Endothelial cell of umbilical vein (primary cell): ENCODE data around the gene HEXA. TPM values are rescaled to one million over a fixed set of nuclear protein-coding genes. Genes with fewer than 3 reads are reported as not detected.

Experiments
- BruUV-seq: library from RNA; stranded (reverse); fragments of 400-500 nt; replicated peaks from 2 replicates; lab custom pipeline; 2021; lab: Mats Ljungman, UMichigan
- CTCF ChIA-PET: fragments of 300-600, 350-600 bp; sonication (Branson Sonifier 250); formaldehyde crosslinking; loops from one replicate; lab custom pipeline; 2021; ENCODE audit warnings: antibody characterized with exemption, inconsistent platforms; lab: Charles Lee
- POLR2A ChIA-PET: fragments of 300-600, 350-600 bp; sonication (Branson Sonifier 250); formaldehyde crosslinking; loops from one replicate; lab custom pipeline; 2021; ENCODE audit warnings: antibody characterized with exemption, inconsistent platforms; lab: Charles Lee
- DNase-seq: peaks from one replicate; pipeline ENCODE4 v3.0.0-alpha.2; 2011; ENCODE audit warnings: low read depth, low spot score
- FAIRE-seq: peaks from 2 replicates; lab custom pipeline; 2011; peaks lifted over from hg19 to GRCh38; lab: Jason Lieb, UNC
- H2AFZ ChIP-seq: 2 replicates; pipeline ENCODE4 v1.6.0; 2012; ENCODE audit warnings: low read depth, low read length, control low read depth, inconsistent platforms
- H3K27ac ChIP-seq: 2 replicates; pipeline ENCODE4 v1.5.1; 2011; ENCODE audit warnings: low read depth, mild to moderate bottlenecking, control low read depth, low read length, moderate library complexity; ENCODE audit not compliant: insufficient read depth
- H3K27me3 ChIP-seq, 2 experiments: 2 replicates each; pipeline versions ENCODE4 v1.6.0 to v1.6.1; 2011; ENCODE audit warnings: low read length in 2 of 2, mixed read lengths in 1 of 2; ENCODE audit not compliant: control insufficient read depth in 2 of 2, insufficient read depth in 2 of 2
- H3K36me3 ChIP-seq, 2 experiments: 2 replicates in 1 of 2; 3 replicates in 1 of 2; pipeline ENCODE4 v1.5.1; 2011; ENCODE audit warnings: low read length in 2 of 2, mild to moderate bottlenecking in 1 of 2, moderate library complexity in 1 of 2; ENCODE audit not compliant: control insufficient read depth in 2 of 2, insufficient read depth in 2 of 2; ENCODE audit errors: extremely low read depth in 1 of 2
- H3K4me1 ChIP-seq: 3 replicates; pipeline ENCODE4 v1.5.1; 2011; ENCODE audit warnings: mild to moderate bottlenecking, low read length; ENCODE audit not compliant: control insufficient read depth, insufficient read depth; ENCODE audit errors: extremely low read depth
- H3K4me2 ChIP-seq: 2 replicates; pipeline ENCODE4 v1.6.1; 2011; ENCODE audit warnings: low read length, control low read depth, mixed read lengths; ENCODE audit not compliant: insufficient read depth
- H3K4me3 ChIP-seq, 3 experiments: fragments of 200-600 bp in 1 of 3; sonication (generic), shearing (Covaris generic) in 1 of 3; replicated peaks in 1 of 3; 2 replicates each; pipeline ENCODE4 v1.5.1; 2011 to 2016; ENCODE audit warnings: control low read depth in 3 of 3, low read length in 3 of 3, mild to moderate bottlenecking in 2 of 3, inconsistent platforms in 1 of 3, low read depth in 1 of 3, moderate library complexity in 1 of 3; ENCODE audit not compliant: insufficient read depth in 1 of 3
- H3K79me2 ChIP-seq: 2 replicates; pipeline ENCODE4 v1.6.0; 2012; ENCODE audit warnings: low read length, inconsistent platforms; ENCODE audit not compliant: control insufficient read depth, insufficient read depth
- H3K9ac ChIP-seq: replicated peaks from 2 replicates; pipeline ENCODE3; 2011; ENCODE audit warnings: low read length, control low read depth; ENCODE audit not compliant: insufficient read depth; ENCODE audit errors: extremely low read depth
- H3K9me1 ChIP-seq: replicated peaks from 3 replicates; pipeline ENCODE4 v1.6.0; 2011; ENCODE audit warnings: mild to moderate bottlenecking, low read length; ENCODE audit not compliant: control insufficient read depth, insufficient read depth; ENCODE audit errors: extremely low read depth
- H3K9me3 ChIP-seq: replicated peaks from 2 replicates; pipeline ENCODE4 v1.5.1; 2012; ENCODE audit warnings: low read length, inconsistent platforms; ENCODE audit not compliant: control insufficient read depth, insufficient read depth
- H4K20me1 ChIP-seq: replicated peaks from 2 replicates; pipeline ENCODE3; 2011; ENCODE audit warnings: mild to moderate bottlenecking, low read length; ENCODE audit not compliant: control insufficient read depth, insufficient read depth; ENCODE audit errors: extremely low read depth
- EZH2 ChIP-seq: IDR thresholded peaks from 2 replicates; pipeline ENCODE4 v1.6.1; 2012; ENCODE audit warnings: borderline replicate concordance, low read depth, mild to moderate bottlenecking, moderate library complexity, low read length, inconsistent platforms; ENCODE audit not compliant: severe bottlenecking
- FOS ChIP-seq: IDR thresholded peaks from 2 replicates; pipeline ENCODE4 v1.6.1; 2011; ENCODE audit warnings: mild to moderate bottlenecking, low read length, moderate library complexity, borderline replicate concordance; ENCODE audit not compliant: insufficient read depth
- GATA2 ChIP-seq: IDR thresholded peaks from 2 replicates; pipeline ENCODE4 v1.7.0; 2011; ENCODE audit warnings: low read depth, mild to moderate bottlenecking, moderate library complexity, mixed read lengths, low read length; ENCODE audit not compliant: insufficient read length, insufficient read depth
- JUN ChIP-seq: IDR thresholded peaks from 2 replicates; pipeline ENCODE4 v1.6.1; 2011; ENCODE audit warnings: borderline replicate concordance, low read depth; ENCODE audit not compliant: insufficient read length, insufficient read depth
- MYC ChIP-seq: IDR thresholded peaks from one replicate; pipeline ENCODE4 v1.6.1; 2011; ENCODE audit warnings: mild to moderate bottlenecking, low read depth, low read length
- POLR2A ChIP-seq: IDR thresholded peaks from 2 replicates; pipeline ENCODE4 v1.6.1; 2012; ENCODE audit warnings: low read depth, mild to moderate bottlenecking, control low read depth, low read length
- POLR2AphosphoS5 ChIP-seq: IDR thresholded peaks from 2 replicates; pipeline ENCODE4 v1.6.1; 2012; ENCODE audit warnings: low read depth, mild to moderate bottlenecking, control low read depth, low read length, moderate library complexity; ENCODE audit not compliant: insufficient read depth
- dilution Hi-C: fragments of 300-500 bp; cut with MboI; formaldehyde crosslinking; loops from one replicate; pipeline ENCODE4 v1.15.0; 2019; ENCODE audit warnings: low sequenced_read_pairs; ENCODE audit not compliant: extremely low pct_ligation_motif_present
- intact Hi-C: fragments of 100-400 bp; cut with micrococcal nuclease; formaldehyde crosslinking; loops from one replicate; pipeline ENCODE4 v1.10.0; 2022
- polyA plus RNA-seq, 4 experiments: library from polyadenylated mRNA; depleted of rRNA in 3 of 4; stranded (reverse) in 3 of 4; unstranded in 1 of 4; fragments of >200 nt; gene quantifications; 2 replicates each; pipeline versions ENCODE4 v1.2.1 to v1.2.3, GENCODE V29; 2011 to 2012; ENCODE audit warnings: missing spikeins in 1 of 4
- total RNA-seq: library from RNA; stranded (reverse); gene quantifications from 2 replicates; pipeline ENCODE4 v1.2.3, GENCODE V29; 2021
- TF ChIP-seq, protein P1 (sequence below), 2 donors: IDR thresholded peaks; 1 replicate in 1 of 2; 2 replicates in 1 of 2; pipeline ENCODE4 v1.5.1; 2011; ENCODE audit warnings: low read length in 2 of 2, mild to moderate bottlenecking in 2 of 2, moderate library complexity in 2 of 2, control low read depth in 1 of 2, inconsistent platforms in 1 of 2, low read depth in 1 of 2; ENCODE audit not compliant: insufficient read depth in 1 of 2; ENCODE audit errors: extremely low read depth in 1 of 2
- TF ChIP-seq, protein P2 (sequence below): IDR thresholded peaks from 2 replicates; pipeline ENCODE4 v1.6.1; 2011; ENCODE audit not compliant: insufficient read depth, insufficient read length

Gene HEXA
- total and polyA plus RNA-seq, 2 donors (not counting 3 experiments of a cell fraction or from before 2014, with no cell fraction given), result 108 to 212 TPM

DNA sequence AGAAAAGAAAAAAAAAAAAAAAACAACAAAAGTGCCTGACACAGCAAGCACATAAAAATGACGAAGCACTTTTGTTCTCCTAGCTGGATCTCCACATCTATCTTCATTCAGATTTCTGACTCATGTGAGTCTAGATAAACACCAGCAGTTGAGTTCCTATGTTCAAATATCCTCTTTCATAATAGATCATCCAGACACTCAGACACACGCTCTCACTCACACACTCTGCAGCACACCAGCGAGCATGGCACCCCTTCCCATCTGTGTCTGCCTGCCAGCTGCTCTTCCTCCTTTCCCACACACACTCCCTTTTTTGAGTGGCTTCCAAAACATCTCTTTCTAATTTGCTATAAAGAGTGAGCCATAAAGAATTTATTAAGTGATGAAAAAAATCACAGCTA is 36.0 kb downstream of the HEXA start:
- no peak overlapping the region for H3K4me2 ChIP-seq
- H3K27ac ChIP-seq, result peak overlapping the region; percentile 57
- ChIA-PET POLR2A (no interaction called here), CTCF (interaction anchor here (1.0 to 3.9 kb wide), 4 partner anchors 27 to 331 kb away, joined by 3 to 15 read pairs (median 4); no protein-coding TSS in a partner anchor)
- no peaks in the 10 kb centered on the region for H3K9me3 ChIP-seq
- BruUV-seq, result no TSS peak
- intact Hi-C loops (no loop called here), dilution Hi-C loops (no loop called here)
- H3K79me2 ChIP-seq, result no peaks in the 10 kb centered on the region
- FAIRE-seq (peak; percentile 74), DNase-seq (peak; percentile 75)
- H4K20me1 ChIP-seq, result no peaks in the 10 kb centered on the region
- H3K36me3 ChIP-seq, result peaks cover 0 to 4% of the 10 kb centered on the region in 2 experiments
- no peak overlapping the region for H2AFZ ChIP-seq
- no peak overlapping the region for H3K4me3 ChIP-seq
- TF ChIP-seq POLR2AphosphoS5, result no peak
- peak; percentile 18 for TF ChIP-seq FOS
- TF ChIP-seq JUN, result no peak
- peaks cover 7% of the 10 kb centered on the region for H3K4me1 ChIP-seq
- no peak overlapping the region for H3K9ac ChIP-seq
- H3K9me1 ChIP-seq, result no peaks in the 10 kb centered on the region
- H3K27me3 ChIP-seq, result no peaks in the 10 kb centered on the region

DNA sequence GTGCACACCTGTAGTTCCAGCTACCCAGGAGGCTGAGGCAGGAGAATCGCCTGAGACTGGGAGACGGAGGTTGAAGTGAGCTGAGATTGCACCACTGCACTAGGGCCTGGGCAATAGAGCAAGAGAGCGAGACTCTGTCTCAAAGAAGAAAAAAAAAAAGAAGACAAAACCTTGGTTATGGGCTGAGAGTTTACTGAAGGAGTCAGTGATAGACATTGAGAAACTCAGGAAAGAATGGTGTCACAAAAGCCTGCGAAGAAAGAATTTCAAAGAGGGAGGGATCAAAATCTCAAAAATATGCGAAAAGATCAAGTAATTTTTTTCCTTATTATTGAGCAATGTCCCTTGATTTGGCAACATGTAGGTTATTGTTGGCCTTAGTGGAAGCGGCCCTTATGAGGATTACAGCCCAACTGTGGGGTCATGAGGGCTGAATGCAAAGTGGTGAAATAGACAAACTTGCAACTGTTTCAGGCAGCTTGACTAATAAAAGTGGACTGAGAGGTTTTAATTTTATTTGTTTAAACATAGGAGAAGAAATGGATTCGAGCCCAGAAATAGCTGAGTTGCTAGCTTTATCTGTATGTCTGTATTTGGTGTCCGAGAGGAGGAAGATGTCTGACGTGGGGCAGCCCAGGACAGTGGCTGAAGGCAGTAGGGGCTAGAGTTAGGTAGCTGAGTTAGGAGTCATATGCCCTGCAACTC is 37.0 kb downstream of the HEXA start:
- ChIA-PET POLR2A (no interaction called here), CTCF (interaction anchor here (0.8 to 3.9 kb wide), 3 partner anchors 26 to 332 kb away, joined by 3 to 15 read pairs (median 4); no protein-coding TSS in a partner anchor)
- no peak overlapping the region for H3K27ac ChIP-seq
- no peaks in the 10 kb centered on the region for H3K27me3 ChIP-seq
- intact Hi-C loops (no loop called here), dilution Hi-C loops (no loop called here)
- no peaks in the 10 kb centered on the region for H4K20me1 ChIP-seq
- no peaks in the 10 kb centered on the region for H3K36me3 ChIP-seq
- no peaks in the 10 kb centered on the region for H3K9me3 ChIP-seq
- H3K4me1 ChIP-seq, result peaks cover 7% of the 10 kb centered on the region
- no peaks in the 10 kb centered on the region for H3K9me1 ChIP-seq
- no peak overlapping the region for H2AFZ ChIP-seq
- DNase-seq (no peak), FAIRE-seq (no peak)
- H3K4me3 ChIP-seq, result no peak overlapping the region
- no peaks in the 10 kb centered on the region for H3K79me2 ChIP-seq
- no peak overlapping the region for H3K4me2 ChIP-seq
- H3K9ac ChIP-seq, result no peak overlapping the region
- no TSS peak for BruUV-seq
- no peak for TF ChIP-seq POLR2A
- TF ChIP-seq FOS, result no peak
- no peak for TF ChIP-seq POLR2AphosphoS5
- no peak for TF ChIP-seq JUN
- TF ChIP-seq, protein P1, sequence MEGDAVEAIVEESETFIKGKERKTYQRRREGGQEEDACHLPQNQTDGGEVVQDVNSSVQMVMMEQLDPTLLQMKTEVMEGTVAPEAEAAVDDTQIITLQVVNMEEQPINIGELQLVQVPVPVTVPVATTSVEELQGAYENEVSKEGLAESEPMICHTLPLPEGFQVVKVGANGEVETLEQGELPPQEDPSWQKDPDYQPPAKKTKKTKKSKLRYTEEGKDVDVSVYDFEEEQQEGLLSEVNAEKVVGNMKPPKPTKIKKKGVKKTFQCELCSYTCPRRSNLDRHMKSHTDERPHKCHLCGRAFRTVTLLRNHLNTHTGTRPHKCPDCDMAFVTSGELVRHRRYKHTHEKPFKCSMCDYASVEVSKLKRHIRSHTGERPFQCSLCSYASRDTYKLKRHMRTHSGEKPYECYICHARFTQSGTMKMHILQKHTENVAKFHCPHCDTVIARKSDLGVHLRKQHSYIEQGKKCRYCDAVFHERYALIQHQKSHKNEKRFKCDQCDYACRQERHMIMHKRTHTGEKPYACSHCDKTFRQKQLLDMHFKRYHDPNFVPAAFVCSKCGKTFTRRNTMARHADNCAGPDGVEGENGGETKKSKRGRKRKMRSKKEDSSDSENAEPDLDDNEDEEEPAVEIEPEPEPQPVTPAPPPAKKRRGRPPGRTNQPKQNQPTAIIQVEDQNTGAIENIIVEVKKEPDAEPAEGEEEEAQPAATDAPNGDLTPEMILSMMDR (IDR thresholded peaks at IDR 0.05; ENCODE audit: extremely low read depth in 1 of 2, insufficient read depth in 1 of 2, low read depth in 1 of 2, low read length in 2 of 2), result no peak
- TF ChIP-seq MYC, result no peak
- TF ChIP-seq EZH2, result no peak
- no peak for TF ChIP-seq GATA2
- TF ChIP-seq, protein P2, sequence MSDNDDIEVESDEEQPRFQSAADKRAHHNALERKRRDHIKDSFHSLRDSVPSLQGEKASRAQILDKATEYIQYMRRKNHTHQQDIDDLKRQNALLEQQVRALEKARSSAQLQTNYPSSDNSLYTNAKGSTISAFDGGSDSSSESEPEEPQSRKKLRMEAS, result no peak
